ENCODE data around the gene CCR8. TPM values are rescaled to one million over a fixed set of nuclear protein-coding genes. Genes with fewer than 3 reads are reported as not detected.
"Not testable (repeated sequence)": the region's sequence is repeated elsewhere in the genome, so short reads cannot be mapped to it uniquely, and the experiment has no call there.

Gene CCR8
- total RNA-seq, 1 donor from 2014 or later = not detected

DNA sequence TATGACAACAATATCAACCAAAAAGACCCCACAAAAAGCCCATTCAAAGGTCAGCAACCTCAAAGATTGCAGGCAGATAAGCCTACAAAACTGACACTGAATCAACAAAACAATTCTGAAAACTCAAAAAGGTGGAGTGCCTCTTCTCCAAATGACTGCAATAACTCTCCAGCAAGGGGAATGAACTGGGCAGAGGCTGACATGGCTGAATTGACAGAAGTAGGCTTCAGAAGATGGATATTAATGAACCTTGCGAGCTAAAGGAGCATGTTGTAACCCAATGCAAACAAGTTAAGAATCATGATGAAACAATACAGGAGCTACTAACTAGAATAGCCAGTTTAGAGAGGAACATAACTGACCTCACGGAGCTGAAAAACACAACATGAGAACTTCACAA lies 33.3 kb downstream of the CCR8 start:
- no peaks in the 10 kb centered on the region for H3K79me2 ChIP-seq (ENCODE audit: low read depth)
- no peak overlapping the region for H2AFZ ChIP-seq (replicated peaks)
- H3K36me3 Mint-ChIP-seq = no peaks in the 10 kb centered on the region

DNA sequence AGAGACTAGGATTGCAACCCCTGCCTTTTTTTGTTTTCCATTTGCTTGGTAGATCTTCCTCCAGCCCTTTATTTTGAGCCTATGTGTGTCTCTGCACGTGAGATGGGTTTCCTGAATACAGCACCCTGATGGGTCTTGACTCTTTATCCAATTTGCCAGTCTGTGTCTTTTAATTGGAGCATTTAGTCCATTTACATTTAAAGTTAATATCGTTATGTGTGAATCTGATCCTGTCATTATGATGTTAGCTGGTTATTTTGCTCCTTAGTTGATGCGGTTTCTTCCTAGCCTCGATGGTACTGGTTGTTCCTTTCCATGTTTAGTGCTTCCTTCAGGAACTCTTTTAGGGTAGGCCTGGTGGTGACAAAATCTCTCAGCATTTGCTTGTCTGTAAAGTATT lies 40.9 kb downstream of the CCR8 start:
- not testable (repeated sequence) for H3F3A ChIP-seq (ENCODE audit: low read depth); H3K27ac ChIP-seq; H3K9ac ChIP-seq; H2AFZ ChIP-seq (replicated peaks); H3K4me2 ChIP-seq; H3K36me3 Mint-ChIP-seq; H3K27me3 Mint-ChIP-seq (ENCODE audit: insufficient read depth, low read depth); H3K4me3 ChIP-seq; H3K4me1 Mint-ChIP-seq; H3K27ac Mint-ChIP-seq; H3K4me3 Mint-ChIP-seq; H3K9me3 ChIP-seq (ENCODE audit: low read depth); H4K20me1 ChIP-seq (ENCODE audit: low read depth); H3K79me2 ChIP-seq (ENCODE audit: low read depth); H3K36me3 ChIP-seq; H3K4me1 ChIP-seq; H3K27me3 ChIP-seq; DNase-seq (ENCODE audit: low spot score)
- H3K9me3 Mint-ChIP-seq = peaks cover 18% of the 10 kb centered on the region

More for the DNA sequence above, 33.3 kb downstream of the CCR8 start:
- H3K36me3 ChIP-seq = no peaks in the 10 kb centered on the region
- Mint-ChIP-seq H3K4me3 (no peak overlapping the region), H3K9me3 (no peaks in the 10 kb centered on the region), H3K27me3 (ENCODE audit: insufficient read depth, low read depth) (no peaks in the 10 kb centered on the region), H3K4me1 (no peaks in the 10 kb centered on the region), H3K27ac (no peak overlapping the region)
- no peak overlapping the region for H3K4me2 ChIP-seq
- H3K27ac ChIP-seq = no peak overlapping the region
- H3K9ac ChIP-seq = no peak overlapping the region
- no peak overlapping the region for H3K4me3 ChIP-seq
- TF ChIP-seq, protein P1, sequence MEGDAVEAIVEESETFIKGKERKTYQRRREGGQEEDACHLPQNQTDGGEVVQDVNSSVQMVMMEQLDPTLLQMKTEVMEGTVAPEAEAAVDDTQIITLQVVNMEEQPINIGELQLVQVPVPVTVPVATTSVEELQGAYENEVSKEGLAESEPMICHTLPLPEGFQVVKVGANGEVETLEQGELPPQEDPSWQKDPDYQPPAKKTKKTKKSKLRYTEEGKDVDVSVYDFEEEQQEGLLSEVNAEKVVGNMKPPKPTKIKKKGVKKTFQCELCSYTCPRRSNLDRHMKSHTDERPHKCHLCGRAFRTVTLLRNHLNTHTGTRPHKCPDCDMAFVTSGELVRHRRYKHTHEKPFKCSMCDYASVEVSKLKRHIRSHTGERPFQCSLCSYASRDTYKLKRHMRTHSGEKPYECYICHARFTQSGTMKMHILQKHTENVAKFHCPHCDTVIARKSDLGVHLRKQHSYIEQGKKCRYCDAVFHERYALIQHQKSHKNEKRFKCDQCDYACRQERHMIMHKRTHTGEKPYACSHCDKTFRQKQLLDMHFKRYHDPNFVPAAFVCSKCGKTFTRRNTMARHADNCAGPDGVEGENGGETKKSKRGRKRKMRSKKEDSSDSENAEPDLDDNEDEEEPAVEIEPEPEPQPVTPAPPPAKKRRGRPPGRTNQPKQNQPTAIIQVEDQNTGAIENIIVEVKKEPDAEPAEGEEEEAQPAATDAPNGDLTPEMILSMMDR (IDR thresholded peaks at IDR 0.05) = no peak
- no peak for TF ChIP-seq EZH2 (IDR thresholded peaks at IDR 0.05)
- TF ChIP-seq EZH2phosphoT487 (IDR thresholded peaks at IDR 0.05) = no peak
- no peak for DNase-seq (ENCODE audit: low spot score)
- H4K20me1 ChIP-seq (ENCODE audit: low read depth) = no peaks in the 10 kb centered on the region
- H3K27me3 ChIP-seq = no peaks in the 10 kb centered on the region
- H3K4me1 ChIP-seq = no peaks in the 10 kb centered on the region
- no peaks in the 10 kb centered on the region for H3K9me3 ChIP-seq (ENCODE audit: low read depth)
- no peaks in the 10 kb centered on the region for H3F3A ChIP-seq (ENCODE audit: low read depth)

DNA sequence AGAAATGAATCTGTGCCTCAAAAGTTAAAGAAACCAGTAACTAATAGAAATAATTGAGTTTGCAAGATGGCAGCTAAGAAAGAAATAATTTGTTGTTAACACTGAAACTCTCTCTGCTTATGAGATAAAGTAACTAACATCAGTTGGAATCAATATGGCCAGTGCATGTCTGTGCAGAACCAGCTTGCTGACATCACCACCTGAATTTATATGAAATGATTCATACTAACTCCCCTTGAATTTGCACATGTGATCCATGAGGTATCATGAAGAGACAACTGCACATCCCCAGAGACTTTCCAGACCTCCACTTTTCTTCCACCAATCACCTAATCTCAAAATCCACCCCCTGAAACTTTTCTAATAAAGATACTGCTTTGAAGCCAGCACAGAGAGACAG lies 43.3 kb downstream of the CCR8 start:
- H3K27me3 ChIP-seq = no peaks in the 10 kb centered on the region
- H3K27ac ChIP-seq = no peak overlapping the region
- H3K4me1 ChIP-seq = no peaks in the 10 kb centered on the region
- Mint-ChIP-seq H3K27me3 (ENCODE audit: insufficient read depth, low read depth) (peaks cover 4% of the 10 kb centered on the region), H3K9me3 (peaks cover 18% of the 10 kb centered on the region), H3K27ac (no peak overlapping the region), H3K4me1 (no peaks in the 10 kb centered on the region), H3K4me3 (no peak overlapping the region), H3K36me3 (no peaks in the 10 kb centered on the region)
- no peaks in the 10 kb centered on the region for H3F3A ChIP-seq (ENCODE audit: low read depth)
- no peaks in the 10 kb centered on the region for H3K36me3 ChIP-seq
- TF ChIP-seq EZH2phosphoT487 (IDR thresholded peaks at IDR 0.05) (no peak), EZH2 (IDR thresholded peaks at IDR 0.05) (no peak)
- TF ChIP-seq, protein P1 (IDR thresholded peaks at IDR 0.05) = no peak
- no peaks in the 10 kb centered on the region for H3K79me2 ChIP-seq (ENCODE audit: low read depth)
- H3K9me3 ChIP-seq (ENCODE audit: low read depth) = no peaks in the 10 kb centered on the region
- no peak overlapping the region for H2AFZ ChIP-seq (replicated peaks)
- no peak overlapping the region for H3K9ac ChIP-seq
- H3K4me2 ChIP-seq = no peak overlapping the region
- no peak overlapping the region for H3K4me3 ChIP-seq
- DNase-seq (ENCODE audit: low spot score) = no peak
- H4K20me1 ChIP-seq (ENCODE audit: low read depth) = no peaks in the 10 kb centered on the region

DNA sequence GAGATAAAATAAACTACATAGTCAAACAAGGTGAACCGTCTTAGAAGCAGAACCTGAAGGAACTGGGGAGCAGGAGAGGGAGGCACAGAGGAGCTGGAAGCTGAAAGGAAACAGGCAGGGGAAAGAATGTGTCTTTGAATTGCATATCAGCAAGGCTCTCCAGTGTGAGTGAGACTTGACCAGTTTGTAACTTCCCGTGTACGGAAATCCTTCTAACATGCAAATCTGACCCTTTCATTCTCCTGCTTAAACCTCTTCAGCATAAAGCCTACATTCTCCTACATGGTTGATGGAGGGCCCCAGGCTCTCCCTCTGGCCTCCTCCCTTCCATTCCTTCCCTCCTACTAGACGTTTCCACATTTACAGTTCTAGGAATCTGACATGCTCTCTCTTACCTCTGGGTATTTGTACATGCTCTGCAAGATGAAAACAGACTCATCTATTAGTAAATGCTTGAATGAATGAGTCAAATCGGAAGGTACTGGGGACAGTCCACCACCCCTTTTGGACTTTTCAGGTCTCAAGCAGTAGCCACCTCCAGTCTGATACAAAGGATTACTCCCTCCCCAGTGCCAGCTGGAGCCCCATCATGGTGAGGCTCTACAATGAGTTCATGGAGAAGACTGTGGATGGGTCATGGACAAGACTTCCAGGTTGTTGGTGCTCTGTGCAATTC lies 47.6 kb downstream of the CCR8 start:
- H3K27ac Mint-ChIP-seq = no peak overlapping the region

More for the DNA sequence above, 47.6 kb downstream of the CCR8 start:
- DNase-seq (ENCODE audit: low spot score) = no peak
- Histone ChIP-seq H3K27ac (no peak overlapping the region), H3K36me3 (no peaks in the 10 kb centered on the region), H3K27me3 (no peaks in the 10 kb centered on the region), H2AFZ (replicated peaks) (no peak overlapping the region), H3F3A (ENCODE audit: low read depth) (no peaks in the 10 kb centered on the region), H3K79me2 (ENCODE audit: low read depth) (no peaks in the 10 kb centered on the region), H3K4me1 (no peaks in the 10 kb centered on the region), H4K20me1 (ENCODE audit: low read depth) (no peaks in the 10 kb centered on the region), H3K9ac (no peak overlapping the region), H3K9me3 (ENCODE audit: low read depth) (no peaks in the 10 kb centered on the region), H3K4me2 (no peak overlapping the region), H3K4me3 (no peak overlapping the region)
- peaks cover 8% of the 10 kb centered on the region for H3K9me3 Mint-ChIP-seq
- peaks cover 6% of the 10 kb centered on the region for H3K27me3 Mint-ChIP-seq (ENCODE audit: insufficient read depth, low read depth)
- TF ChIP-seq EZH2phosphoT487 (IDR thresholded peaks at IDR 0.05) (no peak), EZH2 (IDR thresholded peaks at IDR 0.05) (no peak)
- TF ChIP-seq, protein P1 (IDR thresholded peaks at IDR 0.05) = no peak
- peaks cover 2% of the 10 kb centered on the region for H3K4me1 Mint-ChIP-seq
- no peaks in the 10 kb centered on the region for H3K36me3 Mint-ChIP-seq
- H3K4me3 Mint-ChIP-seq = no peak overlapping the region
